ENCODE results near the gene C1orf35.

Gene C1orf35

DNA sequence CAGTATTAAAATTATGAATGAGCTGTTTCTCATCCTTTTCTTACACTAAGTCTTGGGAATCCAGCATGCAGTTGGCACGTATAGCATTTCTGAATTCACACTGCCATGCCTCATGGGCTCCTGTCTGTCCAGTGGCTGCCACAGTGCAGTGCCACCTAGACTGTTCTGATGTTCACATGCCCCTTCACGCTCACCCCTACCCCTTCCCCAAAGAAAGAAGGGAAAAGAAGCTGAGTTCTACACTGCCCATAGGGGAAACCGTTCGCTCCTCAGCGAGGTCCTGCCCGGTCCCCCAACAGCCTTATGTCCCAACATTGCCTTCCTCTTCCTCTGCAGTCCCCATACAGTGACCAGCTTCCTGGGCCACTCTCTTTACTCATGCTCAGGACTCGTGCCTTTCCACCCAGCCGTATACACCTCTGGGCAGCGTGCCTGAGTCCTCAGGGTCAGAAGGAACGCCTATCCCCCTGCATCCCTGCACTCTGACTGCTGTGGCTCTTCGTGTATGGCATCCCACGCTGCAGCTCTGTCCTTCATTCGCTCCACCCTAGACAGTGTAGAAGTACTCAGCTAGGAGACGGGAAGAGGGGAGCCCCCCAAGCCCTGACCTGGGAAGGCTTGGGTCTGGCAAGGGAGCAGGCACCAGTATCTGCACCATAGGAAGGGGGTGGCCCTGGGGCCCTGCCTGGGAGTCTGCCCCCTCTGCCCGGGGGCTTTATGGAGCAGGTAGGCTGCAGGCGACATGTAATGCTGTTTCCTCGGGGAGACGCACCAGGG is 44.8 kb downstream of the C1orf35 start:
- TF ChIP-seq, protein P1, sequence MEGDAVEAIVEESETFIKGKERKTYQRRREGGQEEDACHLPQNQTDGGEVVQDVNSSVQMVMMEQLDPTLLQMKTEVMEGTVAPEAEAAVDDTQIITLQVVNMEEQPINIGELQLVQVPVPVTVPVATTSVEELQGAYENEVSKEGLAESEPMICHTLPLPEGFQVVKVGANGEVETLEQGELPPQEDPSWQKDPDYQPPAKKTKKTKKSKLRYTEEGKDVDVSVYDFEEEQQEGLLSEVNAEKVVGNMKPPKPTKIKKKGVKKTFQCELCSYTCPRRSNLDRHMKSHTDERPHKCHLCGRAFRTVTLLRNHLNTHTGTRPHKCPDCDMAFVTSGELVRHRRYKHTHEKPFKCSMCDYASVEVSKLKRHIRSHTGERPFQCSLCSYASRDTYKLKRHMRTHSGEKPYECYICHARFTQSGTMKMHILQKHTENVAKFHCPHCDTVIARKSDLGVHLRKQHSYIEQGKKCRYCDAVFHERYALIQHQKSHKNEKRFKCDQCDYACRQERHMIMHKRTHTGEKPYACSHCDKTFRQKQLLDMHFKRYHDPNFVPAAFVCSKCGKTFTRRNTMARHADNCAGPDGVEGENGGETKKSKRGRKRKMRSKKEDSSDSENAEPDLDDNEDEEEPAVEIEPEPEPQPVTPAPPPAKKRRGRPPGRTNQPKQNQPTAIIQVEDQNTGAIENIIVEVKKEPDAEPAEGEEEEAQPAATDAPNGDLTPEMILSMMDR (conservative IDR thresholded peaks at IDR 0.05), result no peak
- no peak overlapping the region for H3K27ac ChIP-seq

Measured in VCaP (cell line).